ENCODE results near the gene ADCK2. TPM values are rescaled to one million over a fixed set of nuclear protein-coding genes. Genes with fewer than 3 reads are reported as not detected.

ADCK2 gene
- total RNA-seq, 1 donor = 14.1 TPM

DNA sequence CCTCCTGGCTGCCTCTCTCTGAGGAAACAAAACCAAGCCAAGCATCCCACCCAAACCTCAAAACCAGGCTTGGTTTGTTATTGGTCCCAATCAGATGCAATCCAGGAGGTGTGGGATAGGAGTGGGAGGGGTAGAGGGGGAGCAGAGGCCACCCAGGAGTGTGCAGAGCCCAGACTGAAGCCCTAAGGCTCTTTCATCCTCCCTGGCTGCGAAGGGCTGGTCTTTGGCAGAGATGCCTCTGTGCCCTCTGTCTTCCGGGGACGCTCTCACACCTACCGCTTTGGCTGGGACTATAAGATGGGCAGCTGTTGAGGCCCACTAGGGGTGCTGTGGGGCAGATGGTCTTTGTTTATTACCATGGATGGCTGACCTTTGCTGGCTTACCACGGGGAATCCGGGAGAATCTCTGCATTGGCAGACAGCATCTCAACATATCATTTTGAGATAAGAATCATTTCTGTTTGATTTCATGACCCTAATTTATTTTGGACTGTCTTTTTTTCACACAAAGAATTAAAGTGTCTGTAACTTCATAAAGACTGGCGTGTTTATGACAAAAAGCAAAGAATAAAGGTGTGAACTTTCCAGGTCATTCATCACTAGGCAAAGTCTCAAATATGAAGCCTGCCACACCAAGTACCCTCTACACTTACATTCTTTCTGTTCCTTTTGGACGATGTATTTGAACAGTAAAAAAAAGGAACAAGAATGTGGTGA is 25.7 kb upstream of the ADCK2 start:
- peak; percentile 17 for DNase-seq (ENCODE audit: low read depth)
- TF ChIP-seq, protein P1, sequence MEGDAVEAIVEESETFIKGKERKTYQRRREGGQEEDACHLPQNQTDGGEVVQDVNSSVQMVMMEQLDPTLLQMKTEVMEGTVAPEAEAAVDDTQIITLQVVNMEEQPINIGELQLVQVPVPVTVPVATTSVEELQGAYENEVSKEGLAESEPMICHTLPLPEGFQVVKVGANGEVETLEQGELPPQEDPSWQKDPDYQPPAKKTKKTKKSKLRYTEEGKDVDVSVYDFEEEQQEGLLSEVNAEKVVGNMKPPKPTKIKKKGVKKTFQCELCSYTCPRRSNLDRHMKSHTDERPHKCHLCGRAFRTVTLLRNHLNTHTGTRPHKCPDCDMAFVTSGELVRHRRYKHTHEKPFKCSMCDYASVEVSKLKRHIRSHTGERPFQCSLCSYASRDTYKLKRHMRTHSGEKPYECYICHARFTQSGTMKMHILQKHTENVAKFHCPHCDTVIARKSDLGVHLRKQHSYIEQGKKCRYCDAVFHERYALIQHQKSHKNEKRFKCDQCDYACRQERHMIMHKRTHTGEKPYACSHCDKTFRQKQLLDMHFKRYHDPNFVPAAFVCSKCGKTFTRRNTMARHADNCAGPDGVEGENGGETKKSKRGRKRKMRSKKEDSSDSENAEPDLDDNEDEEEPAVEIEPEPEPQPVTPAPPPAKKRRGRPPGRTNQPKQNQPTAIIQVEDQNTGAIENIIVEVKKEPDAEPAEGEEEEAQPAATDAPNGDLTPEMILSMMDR (IDR thresholded peaks at IDR 0.05; ENCODE audit: insufficient read depth, low read length) = peak; percentile 64
- H3K4me3 ChIP-seq (ENCODE audit: low read depth, low read length) = no peak overlapping the region

- TF ChIP-seq, protein P1 (IDR thresholded peaks at IDR 0.05; ENCODE audit: insufficient read depth, low read length) = no peak
- no peak overlapping the region for H3K4me3 ChIP-seq (ENCODE audit: low read depth, low read length)
- DNase-seq (ENCODE audit: low read depth) = no peak
These were observed 23.1 kb upstream of the ADCK2 start for GRCh38 chr7:140649556-140650205.

GRCh38 chr7:140650367-140650766 is 22.4 kb upstream of the ADCK2 start:
- TF ChIP-seq, protein P1 (IDR thresholded peaks at IDR 0.05; ENCODE audit: insufficient read depth, low read length) = no peak
- no peak for DNase-seq (ENCODE audit: low read depth)
- H3K4me3 ChIP-seq (ENCODE audit: low read depth, low read length) = no peak overlapping the region

- H3K4me3 ChIP-seq (ENCODE audit: low read depth, low read length) = no peak overlapping the region
- TF ChIP-seq, protein P1 (IDR thresholded peaks at IDR 0.05; ENCODE audit: insufficient read depth, low read length) = peak; percentile 81
- DNase-seq (ENCODE audit: low read depth) = peak; percentile 89
These were observed 19.2 kb upstream of the ADCK2 start for GRCh38 chr7:140653319-140654108.

GRCh38 chr7:140654109-140654387 is 18.7 kb upstream of the ADCK2 start:
- no peak for DNase-seq (ENCODE audit: low read depth)
- no peak overlapping the region for H3K4me3 ChIP-seq (ENCODE audit: low read depth, low read length)
- TF ChIP-seq, protein P1 (IDR thresholded peaks at IDR 0.05; ENCODE audit: insufficient read depth, low read length) = no peak

DNA sequence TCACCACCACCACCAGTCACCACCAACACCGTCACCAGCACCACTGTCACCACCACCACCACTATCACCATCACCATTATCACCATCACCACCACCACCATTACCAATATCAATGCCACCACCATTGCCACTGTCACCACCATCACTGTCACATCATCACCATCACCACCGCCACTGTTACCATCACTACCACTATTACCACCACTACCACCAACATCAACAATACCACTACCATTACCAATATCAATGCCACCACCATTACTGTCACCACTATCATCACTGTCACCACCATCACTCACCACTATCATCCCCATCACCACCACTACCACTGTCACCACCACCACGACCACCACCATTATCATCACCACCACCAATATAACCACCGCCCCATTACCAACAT is 18.1 kb upstream of the ADCK2 start:
- DNase-seq (ENCODE audit: low read depth) = no peak
- TF ChIP-seq, protein P1 (IDR thresholded peaks at IDR 0.05; ENCODE audit: insufficient read depth, low read length) = no peak
- no peak overlapping the region for H3K4me3 ChIP-seq (ENCODE audit: low read depth, low read length)
